ENCODE measurements around the gene RPL10A. TPM values are rescaled to one million over a fixed set of nuclear protein-coding genes. Genes with fewer than 3 reads are reported as not detected.

Gene RPL10A
- total and polyA plus RNA-seq, 2 of the 8 experiments (the other 6 are each of a cell fraction or from before 2014, with no cell fraction given), result 1,893 to 2,948 TPM

DNA sequence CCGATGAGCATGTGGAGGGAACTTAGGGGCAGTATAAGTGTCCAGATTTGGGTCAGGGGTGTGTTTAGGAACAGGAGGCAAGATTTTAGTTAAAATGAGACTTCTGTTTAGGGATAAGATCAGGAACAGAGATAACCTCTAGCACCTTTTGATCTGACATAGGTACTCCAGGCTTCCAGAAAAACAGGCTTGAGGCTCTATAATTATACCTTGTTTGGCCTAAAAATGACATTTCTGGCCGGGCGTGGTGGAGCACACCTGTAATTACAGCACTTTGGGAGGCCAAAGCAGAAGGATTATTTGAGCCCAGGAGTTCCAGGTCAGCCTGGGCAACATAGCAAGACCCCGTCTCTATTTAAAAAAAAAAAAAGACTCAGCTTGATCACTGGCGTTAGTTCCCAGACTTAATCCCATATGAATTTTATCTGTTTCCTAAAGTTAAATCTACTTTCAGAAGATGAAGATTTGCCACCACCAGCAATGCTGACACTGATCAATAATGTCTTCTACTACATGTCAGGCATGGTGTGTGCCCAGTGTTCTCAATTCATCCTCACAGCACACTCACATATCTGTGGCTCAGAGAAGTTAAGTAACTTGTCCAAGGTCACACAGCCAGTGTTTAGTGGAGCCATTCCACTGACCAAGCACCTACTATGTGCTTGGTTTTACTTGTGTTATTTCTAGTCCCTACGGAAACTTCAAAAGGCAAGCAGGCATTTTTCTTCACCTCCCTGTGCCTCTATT lies 50.5 kb downstream of the RPL10A start:
- ChIA-PET CTCF (ENCODE audit: partially characterized antibody) (interaction anchor here (1.5 to 32.2 kb wide), 2 partner anchors 27 to 215 kb away, joined by 3 to 521 read pairs; no protein-coding TSS in a partner anchor), POLR2A (ENCODE audit: partially characterized antibody) (interaction anchor here (1.8 kb wide), 1 partner anchor 21 kb away, joined by 4 read pairs; no protein-coding TSS in a partner anchor)
- Histone ChIP-seq H3K27ac (ENCODE audit: low read depth, low read length) (no peak overlapping the region), H3K14ac (ENCODE audit: insufficient read length) (no peak overlapping the region), H3K23ac (ENCODE audit: insufficient read length) (no peak overlapping the region), H3K9me3 (ENCODE audit: insufficient read depth in 2 of 2, low read depth in 1 of 2, low read length in 1 of 2) (no peaks in the 10 kb centered on the region), H3K9ac (replicated peaks in 1 of 4; ENCODE audit: extremely low read depth in 1 of 4, low read depth in 3 of 4, low read length in 3 of 4) (no peak overlapping the region), H3K56ac (replicated peaks; ENCODE audit: insufficient read length, low read depth, low read length) (no peak overlapping the region), H3K4me3 (ENCODE audit: extremely low read depth in 1 of 4, insufficient read depth in 2 of 4, low read depth in 3 of 4, low read length in 4 of 4) (no peak overlapping the region), H3K18ac (ENCODE audit: extremely low read depth, low read length) (no peak overlapping the region), H2AFZ (ENCODE audit: low read length) (no peak overlapping the region), H3K79me2 (ENCODE audit: control insufficient read depth in 1 of 2, insufficient read depth in 2 of 2, low read length in 2 of 2) (no peaks in the 10 kb centered on the region), H3K23me2 (ENCODE audit: low read depth, low read length) (no peaks in the 10 kb centered on the region), H3K4ac (replicated peaks; ENCODE audit: insufficient read length, low read depth, low read length) (no peak overlapping the region), H2BK12ac (ENCODE audit: low read depth, low read length) (no peak overlapping the region), H2AK5ac (ENCODE audit: low read depth, low read length) (no peak overlapping the region), H3K27me3 (replicated peaks in 1 of 4; ENCODE audit: control insufficient read depth in 3 of 4, extremely low read depth in 1 of 4, insufficient read depth in 3 of 4, low read length in 3 of 4) (peaks cover 0 to 2% (median 0%) of the 10 kb centered on the region in 4 experiments; a peak in 1 of 7 replicates), H3K36me3 (ENCODE audit: control insufficient read depth in 2 of 4, insufficient read depth in 4 of 4, low read length in 3 of 4) (no peaks in the 10 kb centered on the region), H4K91ac (replicated peaks; ENCODE audit: insufficient read length, low read length) (no peak overlapping the region), H4K20me1 (replicated peaks in 1 of 2; ENCODE audit: control insufficient read depth in 1 of 2, insufficient read depth in 2 of 2, low read length in 2 of 2) (no peaks in the 10 kb centered on the region), H2BK20ac (ENCODE audit: low read length) (no peak overlapping the region), H3K4me1 (replicated peaks in 1 of 4; ENCODE audit: control insufficient read depth in 3 of 4, insufficient read depth in 4 of 4, low read length in 3 of 4) (peaks cover 0 to 13% (median 8%) of the 10 kb centered on the region in 4 experiments; a peak in 6 of 7 replicates), H2BK120ac (replicated peaks; ENCODE audit: low read depth, low read length) (no peak overlapping the region), H2BK5ac (ENCODE audit: low read depth, low read length) (no peak overlapping the region), H2BK15ac (ENCODE audit: low read length) (0 out of 2 replicates have a peak overlapping the region, but pooled peaks have one; percentile 24), H3K4me2 (ENCODE audit: insufficient read depth in 1 of 2, low read depth in 2 of 2, low read length in 2 of 2) (no peak overlapping the region), H4K5ac (ENCODE audit: insufficient read length, low read depth, low read length) (no peak overlapping the region), H4K8ac (ENCODE audit: extremely low read depth, insufficient read depth, low read length) (no peak overlapping the region), H3K79me1 (ENCODE audit: low read depth, low read length) (no peaks in the 10 kb centered on the region)
- no peak for DNase-seq (ENCODE audit: low read depth in 1 of 2, low spot score in 2 of 2)
- 95% methylated on average over 6 of the region's 6 CpGs; no CpG with 5 or more reads in 1 of the 2 experiments for WGBS, 2 experiments (ENCODE audit: extremely low coverage in 1 of 2, insufficient coverage in 1 of 2, insufficient read length in 1 of 2, insufficient replicate concordance in 2 of 2, low coverage in 1 of 2, low lambda C conversion rate in 2 of 2, missing lambda C conversion rate in 1 of 2)
- FAIRE-seq, result no peak
- TF ChIP-seq YY1 (IDR thresholded peaks at IDR 0.05; ENCODE audit: low read depth, low read length) (no peak), ZNF274 (IDR thresholded peaks at IDR 0.05; ENCODE audit: borderline replicate concordance, extremely low read depth, low read length) (no peak), TBP (IDR thresholded peaks at IDR 0.05; ENCODE audit: low read depth, low read length) (no peak), RFX5 (IDR thresholded peaks at IDR 0.05; ENCODE audit: borderline replicate concordance, low read depth, low read length) (no peak)

Measured in H1 (cell line).